ENCODE results near the gene MALAT1. TPM values are rescaled to one million over a fixed set of nuclear protein-coding genes. Genes with fewer than 3 reads are reported as not detected.

MALAT1 gene
- total and polyA plus RNA-seq, 2 of the 13 experiments (the other 11 are each of a cell fraction or from before 2014, with no cell fraction given) = 143 to 1,237 TPM

- TF ChIP-seq MED13 (CRISPR knock-in tag; IDR thresholded peaks at IDR 0.05) = no peak
- no peak for TF ChIP-seq ZNF720 (CRISPR knock-in tag; IDR thresholded peaks at IDR 0.05)
- TF ChIP-seq XRCC5 (optimal IDR thresholded peaks at IDR 0.05; ENCODE audit: low read length) = peak; percentile 40
- TF ChIP-seq ZFX (CRISPR knock-in tag; IDR thresholded peaks at IDR 0.05; ENCODE audit: low read depth) = peak; percentile 62
- TF ChIP-seq, protein P1, sequence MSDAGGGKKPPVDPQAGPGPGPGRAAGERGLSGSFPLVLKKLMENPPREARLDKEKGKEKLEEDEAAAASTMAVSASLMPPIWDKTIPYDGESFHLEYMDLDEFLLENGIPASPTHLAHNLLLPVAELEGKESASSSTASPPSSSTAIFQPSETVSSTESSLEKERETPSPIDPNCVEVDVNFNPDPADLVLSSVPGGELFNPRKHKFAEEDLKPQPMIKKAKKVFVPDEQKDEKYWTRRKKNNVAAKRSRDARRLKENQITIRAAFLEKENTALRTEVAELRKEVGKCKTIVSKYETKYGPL (CRISPR knock-in tag; IDR thresholded peaks at IDR 0.05) = no peak
- no peak for TF ChIP-seq CHCHD3 (CRISPR knock-in tag; IDR thresholded peaks at IDR 0.05)
- TF ChIP-seq BRCA1 (CRISPR knock-in tag; IDR thresholded peaks at IDR 0.05) = no peak
- no peak for TF ChIP-seq MXD3 (CRISPR knock-in tag; IDR thresholded peaks at IDR 0.05)
- TF ChIP-seq FOXO4 (CRISPR knock-in tag; conservative IDR thresholded peaks at IDR 0.05) = no peak
- TF ChIP-seq FOSL1 (CRISPR knock-in tag; IDR thresholded peaks at IDR 0.05; ENCODE audit: borderline replicate concordance) = peak; percentile 67; the same call in 1 of the 2 replicates
- 0 out of 2 replicates have a peak, but pooled peaks have one; percentile 9 for TF ChIP-seq RBFOX2 (IDR thresholded peaks at IDR 0.05; ENCODE audit: low read depth, low read length)
- TF ChIP-seq, protein P2, sequence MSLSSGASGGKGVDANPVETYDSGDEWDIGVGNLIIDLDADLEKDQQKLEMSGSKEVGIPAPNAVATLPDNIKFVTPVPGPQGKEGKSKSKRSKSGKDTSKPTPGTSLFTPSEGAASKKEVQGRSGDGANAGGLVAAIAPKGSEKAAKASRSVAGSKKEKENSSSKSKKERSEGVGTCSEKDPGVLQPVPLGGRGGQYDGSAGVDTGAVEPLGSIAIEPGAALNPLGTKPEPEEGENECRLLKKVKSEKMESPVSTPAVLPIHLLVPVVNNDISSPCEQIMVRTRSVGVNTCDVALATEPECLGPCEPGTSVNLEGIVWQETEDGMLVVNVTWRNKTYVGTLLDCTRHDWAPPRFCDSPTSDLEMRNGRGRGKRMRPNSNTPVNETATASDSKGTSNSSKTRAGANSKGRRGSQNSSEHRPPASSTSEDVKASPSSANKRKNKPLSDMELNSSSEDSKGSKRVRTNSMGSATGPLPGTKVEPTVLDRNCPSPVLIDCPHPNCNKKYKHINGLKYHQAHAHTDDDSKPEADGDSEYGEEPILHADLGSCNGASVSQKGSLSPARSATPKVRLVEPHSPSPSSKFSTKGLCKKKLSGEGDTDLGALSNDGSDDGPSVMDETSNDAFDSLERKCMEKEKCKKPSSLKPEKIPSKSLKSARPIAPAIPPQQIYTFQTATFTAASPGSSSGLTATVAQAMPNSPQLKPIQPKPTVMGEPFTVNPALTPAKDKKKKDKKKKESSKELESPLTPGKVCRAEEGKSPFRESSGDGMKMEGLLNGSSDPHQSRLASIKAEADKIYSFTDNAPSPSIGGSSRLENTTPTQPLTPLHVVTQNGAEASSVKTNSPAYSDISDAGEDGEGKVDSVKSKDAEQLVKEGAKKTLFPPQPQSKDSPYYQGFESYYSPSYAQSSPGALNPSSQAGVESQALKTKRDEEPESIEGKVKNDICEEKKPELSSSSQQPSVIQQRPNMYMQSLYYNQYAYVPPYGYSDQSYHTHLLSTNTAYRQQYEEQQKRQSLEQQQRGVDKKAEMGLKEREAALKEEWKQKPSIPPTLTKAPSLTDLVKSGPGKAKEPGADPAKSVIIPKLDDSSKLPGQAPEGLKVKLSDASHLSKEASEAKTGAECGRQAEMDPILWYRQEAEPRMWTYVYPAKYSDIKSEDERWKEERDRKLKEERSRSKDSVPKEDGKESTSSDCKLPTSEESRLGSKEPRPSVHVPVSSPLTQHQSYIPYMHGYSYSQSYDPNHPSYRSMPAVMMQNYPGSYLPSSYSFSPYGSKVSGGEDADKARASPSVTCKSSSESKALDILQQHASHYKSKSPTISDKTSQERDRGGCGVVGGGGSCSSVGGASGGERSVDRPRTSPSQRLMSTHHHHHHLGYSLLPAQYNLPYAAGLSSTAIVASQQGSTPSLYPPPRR (CRISPR knock-in tag; IDR thresholded peaks at IDR 0.05; ENCODE audit: borderline replicate concordance) = no peak
- peak; percentile 84 for TF ChIP-seq JUND (CRISPR knock-in tag; IDR thresholded peaks at IDR 0.05)
- no peak for TF ChIP-seq ZNF17 (CRISPR knock-in tag; IDR thresholded peaks at IDR 0.05)
- no peak for TF ChIP-seq ZNF280D (CRISPR knock-in tag; IDR thresholded peaks at IDR 0.05)
Measured at GRCh38 chr11:65491614-65492386, 7.0 kb upstream of the MALAT1 start (continued).

Measured in HepG2 (cell line).